Loucy (cell line): ENCODE results near the gene MACROD2.

Experiments used
- H2AFZ ChIP-seq: fragments of 200-600 bp; sonication (generic); 2 replicates; pipeline ENCODE4 v1.6.0; 2016; ENCODE audit warnings: antibody characterized with exemption, mild to moderate bottlenecking, low read length, moderate library complexity
- H3F3A ChIP-seq: fragments of 200-600 bp; 2 replicates; pipeline ENCODE4 v1.6.0; 2016; ENCODE audit warnings: antibody characterized with exemption, low read depth, mild to moderate bottlenecking
- H3K27me3 ChIP-seq: fragments of 200-600 bp; sonication (generic); 2 replicates; pipeline ENCODE4 v1.6.1; 2014; ENCODE audit warnings: low read length, mild to moderate bottlenecking; ENCODE audit not compliant: insufficient read depth, poor library complexity, severe bottlenecking
- H3K36me3 ChIP-seq: fragments of 200-600 bp; sonication (generic); 2 replicates; pipeline ENCODE4 v1.6.1; 2016; ENCODE audit warnings: low read length; ENCODE audit not compliant: insufficient read depth
- H3K4me1 ChIP-seq: fragments of 200-600 bp; sonication (generic); 2 replicates; pipeline ENCODE4 v1.5.1; 2014; ENCODE audit warnings: low read length, mild to moderate bottlenecking; ENCODE audit not compliant: insufficient read depth, poor library complexity, severe bottlenecking
- H3K4me2 ChIP-seq: fragments of 200-600 bp; sonication (generic); 2 replicates; pipeline ENCODE4 v1.6.0; 2014; ENCODE audit warnings: antibody characterized with exemption, low read length, low read depth, mild to moderate bottlenecking; ENCODE audit not compliant: poor library complexity, severe bottlenecking
- H3K4me3 ChIP-seq: fragments of 200-600 bp; sonication (generic); 2 replicates; pipeline ENCODE4 v1.5.1; 2014; ENCODE audit warnings: low read length, mild to moderate bottlenecking, mixed read lengths; ENCODE audit not compliant: poor library complexity, severe bottlenecking
- H3K79me2 ChIP-seq: fragments of 200-600 bp; sonication (generic); 2 replicates; pipeline ENCODE4 v1.6.1; 2014; ENCODE audit warnings: low read length; ENCODE audit not compliant: insufficient read depth
- H3K9ac ChIP-seq: fragments of 200-600 bp; sonication (generic); 2 replicates; pipeline ENCODE4 v1.6.0; 2014; ENCODE audit warnings: mild to moderate bottlenecking, low read depth, low read length, moderate library complexity; ENCODE audit not compliant: poor library complexity, severe bottlenecking
- H3K9me2 ChIP-seq: fragments of 200-600 bp; sonication (generic); replicated peaks from 2 replicates; pipeline ENCODE4 v1.6.1; 2016; ENCODE audit warnings: low read depth, low read length, mixed read lengths
- H3K9me3 ChIP-seq: fragments of 200-600 bp; sonication (generic); 2 replicates; pipeline ENCODE4 v1.6.1; 2014; ENCODE audit warnings: mild to moderate bottlenecking, antibody characterized with exemption, low read length, low read depth; ENCODE audit not compliant: insufficient read depth
- H4K20me1 ChIP-seq: fragments of 200-600 bp; sonication (generic); 2 replicates; pipeline ENCODE4 v1.6.0; 2014; ENCODE audit warnings: antibody characterized with exemption, low read length, mild to moderate bottlenecking; ENCODE audit not compliant: insufficient read depth, poor library complexity, severe bottlenecking
- EZH2phosphoT487 ChIP-seq: fragments of 200-600 bp; IDR thresholded peaks from 2 replicates; pipeline ENCODE4 v1.6.1; 2018; ENCODE audit warnings: antibody characterized with exemption, mild to moderate bottlenecking, moderate library complexity, borderline replicate concordance
- TF ChIP-seq, protein P1 (sequence below): fragments of 200-600 bp; sonication (generic); conservative IDR thresholded peaks from 2 replicates; pipeline ENCODE4 v1.5.1; 2014; ENCODE audit warnings: mild to moderate bottlenecking, antibody characterized with exemption, low read length

The MACROD2 gene

DNA sequence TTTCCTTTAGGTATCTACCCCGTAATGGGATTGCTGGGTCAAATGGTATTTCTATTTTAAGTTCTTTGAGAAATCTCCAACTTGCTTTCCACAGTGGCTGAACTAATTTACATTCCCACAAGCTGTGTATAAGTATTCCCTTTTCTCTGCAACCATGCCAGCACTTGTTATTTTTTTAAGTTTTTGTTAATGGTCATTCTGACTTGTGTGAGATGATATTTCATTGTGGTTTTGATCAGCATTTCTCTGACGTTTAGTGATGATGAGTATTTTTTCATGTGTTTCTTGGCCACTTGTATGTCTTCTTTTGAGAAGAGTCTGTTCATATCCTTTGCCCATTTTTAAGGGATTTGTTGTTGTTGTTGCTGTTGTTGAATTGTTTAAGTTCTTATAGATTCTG, 1706.8 kb downstream of the MACROD2 start:
- TF ChIP-seq EZH2phosphoT487 = no peak
- TF ChIP-seq, protein P1, sequence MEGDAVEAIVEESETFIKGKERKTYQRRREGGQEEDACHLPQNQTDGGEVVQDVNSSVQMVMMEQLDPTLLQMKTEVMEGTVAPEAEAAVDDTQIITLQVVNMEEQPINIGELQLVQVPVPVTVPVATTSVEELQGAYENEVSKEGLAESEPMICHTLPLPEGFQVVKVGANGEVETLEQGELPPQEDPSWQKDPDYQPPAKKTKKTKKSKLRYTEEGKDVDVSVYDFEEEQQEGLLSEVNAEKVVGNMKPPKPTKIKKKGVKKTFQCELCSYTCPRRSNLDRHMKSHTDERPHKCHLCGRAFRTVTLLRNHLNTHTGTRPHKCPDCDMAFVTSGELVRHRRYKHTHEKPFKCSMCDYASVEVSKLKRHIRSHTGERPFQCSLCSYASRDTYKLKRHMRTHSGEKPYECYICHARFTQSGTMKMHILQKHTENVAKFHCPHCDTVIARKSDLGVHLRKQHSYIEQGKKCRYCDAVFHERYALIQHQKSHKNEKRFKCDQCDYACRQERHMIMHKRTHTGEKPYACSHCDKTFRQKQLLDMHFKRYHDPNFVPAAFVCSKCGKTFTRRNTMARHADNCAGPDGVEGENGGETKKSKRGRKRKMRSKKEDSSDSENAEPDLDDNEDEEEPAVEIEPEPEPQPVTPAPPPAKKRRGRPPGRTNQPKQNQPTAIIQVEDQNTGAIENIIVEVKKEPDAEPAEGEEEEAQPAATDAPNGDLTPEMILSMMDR = no peak
- H3K36me3 ChIP-seq = no peaks in the 10 kb centered on the region
- no peak overlapping the region for H2AFZ ChIP-seq
- H4K20me1 ChIP-seq = no peaks in the 10 kb centered on the region
- no peaks in the 10 kb centered on the region for H3K4me1 ChIP-seq
- H3K79me2 ChIP-seq = no peaks in the 10 kb centered on the region
- no peaks in the 10 kb centered on the region for H3F3A ChIP-seq
- H3K9me2 ChIP-seq = no peaks in the 10 kb centered on the region
- H3K4me3 ChIP-seq = no peak overlapping the region
- no peak overlapping the region for H3K4me2 ChIP-seq
- H3K27me3 ChIP-seq = no peaks in the 10 kb centered on the region
- H3K9me3 ChIP-seq = no peaks in the 10 kb centered on the region; the same call in 1 of the 2 replicates
- H3K9ac ChIP-seq = no peak overlapping the region

DNA sequence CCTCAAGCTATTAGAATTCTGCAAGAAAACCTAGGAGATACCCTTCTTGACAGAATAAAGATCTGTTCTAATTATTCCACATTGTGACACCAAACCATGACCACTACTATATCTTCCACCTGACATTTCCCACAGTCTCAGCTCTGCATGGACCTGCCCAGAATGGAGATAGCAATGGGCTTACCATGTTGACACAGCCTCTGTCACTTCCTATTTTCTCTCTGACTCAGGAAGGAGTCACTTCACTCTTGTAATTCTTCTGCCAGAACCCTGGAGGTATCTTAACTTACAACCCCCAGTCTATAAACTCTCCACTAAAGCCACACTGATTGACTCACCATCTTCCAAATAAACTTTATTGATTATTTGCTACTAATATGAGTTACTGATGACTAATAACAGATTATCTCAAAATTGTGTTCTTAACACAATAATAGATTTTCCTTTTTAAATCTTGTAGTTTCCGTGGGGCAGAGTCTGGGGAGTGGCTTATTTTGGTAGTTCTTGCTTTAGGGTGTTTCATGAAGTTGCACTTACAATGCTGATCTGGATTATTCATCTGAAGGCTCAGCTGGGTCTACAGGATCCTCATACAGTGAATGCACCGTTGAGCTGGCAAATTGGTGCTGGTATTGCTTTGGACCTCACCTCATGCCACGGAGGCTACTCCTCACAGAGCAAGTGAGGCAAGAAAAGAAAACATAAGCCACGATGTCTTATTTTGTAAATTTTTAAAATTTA, 1708.0 kb downstream of the MACROD2 start:
- Histone ChIP-seq H3F3A (no peaks in the 10 kb centered on the region), H3K79me2 (no peaks in the 10 kb centered on the region), H3K4me2 (no peak overlapping the region), H3K27me3 (no peaks in the 10 kb centered on the region), H3K4me1 (no peaks in the 10 kb centered on the region), H3K9ac (no peak overlapping the region), H2AFZ (no peak overlapping the region), H3K4me3 (no peak overlapping the region), H4K20me1 (no peaks in the 10 kb centered on the region), H3K9me2 (no peaks in the 10 kb centered on the region), H3K9me3 (no peaks in the 10 kb centered on the region; the same call in 1 of the 2 replicates), H3K36me3 (no peaks in the 10 kb centered on the region)
- TF ChIP-seq, protein P1 = no peak
- TF ChIP-seq EZH2phosphoT487 = no peak

GRCh38 chr20:15705975-15706374, 1710.7 kb downstream of the MACROD2 start:
- Histone ChIP-seq H3K4me2 (no peak overlapping the region), H3K36me3 (no peaks in the 10 kb centered on the region), H3K9me2 (no peaks in the 10 kb centered on the region), H3K9ac (no peak overlapping the region), H3K4me1 (no peaks in the 10 kb centered on the region), H3F3A (no peaks in the 10 kb centered on the region), H4K20me1 (no peaks in the 10 kb centered on the region), H2AFZ (no peak overlapping the region), H3K9me3 (no peaks in the 10 kb centered on the region), H3K4me3 (no peak overlapping the region), H3K27me3 (no peaks in the 10 kb centered on the region), H3K79me2 (no peaks in the 10 kb centered on the region)
- TF ChIP-seq EZH2phosphoT487 = no peak
- TF ChIP-seq, protein P1 = no peak
